Osteoblast (primary cell): Measurements from ENCODE around the gene OBSCN. TPM values are rescaled to one million over a fixed set of nuclear protein-coding genes. Genes with fewer than 3 reads are reported as not detected.
A peak's percentile ranks its signal among the peaks of the same experiment; 100 is the strongest.

Source experiments
- DNase-seq: peaks from one replicate; pipeline ENCODE4 v3.0.0; 2011; ENCODE audit warnings: low spot score, mixed read lengths; ENCODE audit not compliant: insufficient read length; ENCODE audit errors: missing footprints
- H2AFZ ChIP-seq: 2 replicates; pipeline ENCODE4 v1.6.0; 2011; ENCODE audit warnings: mild to moderate bottlenecking, low read length
- H3K27ac ChIP-seq: 2 replicates; pipeline ENCODE4 v1.5.1; 2011; ENCODE audit warnings: mild to moderate bottlenecking, low read depth, low read length, moderate library complexity
- H3K27me3 ChIP-seq: 2 replicates; pipeline ENCODE4 v1.6.0; 2012; ENCODE audit warnings: mild to moderate bottlenecking, control low read depth, inconsistent platforms, low read length, moderate library complexity; ENCODE audit not compliant: insufficient read depth
- H3K36me3 ChIP-seq: 2 replicates; pipeline ENCODE4 v1.5.1; 2011; ENCODE audit warnings: mild to moderate bottlenecking, low read length, control low read depth, moderate library complexity; ENCODE audit not compliant: insufficient read depth
- H3K4me1 ChIP-seq: 2 replicates; pipeline ENCODE4 v1.5.1; 2011; ENCODE audit warnings: mild to moderate bottlenecking, low read length, control low read depth, moderate library complexity; ENCODE audit not compliant: insufficient read depth
- H3K4me2 ChIP-seq: 2 replicates; pipeline ENCODE4 v1.6.0; 2011; ENCODE audit warnings: mild to moderate bottlenecking, low read length; ENCODE audit not compliant: insufficient read depth
- H3K4me3 ChIP-seq: fragments of 200-600 bp; sonication (generic); 3 replicates; pipeline ENCODE4 v1.5.1; 2012; ENCODE audit warnings: mild to moderate bottlenecking, low read length, inconsistent platforms; ENCODE audit not compliant: insufficient read depth
- H3K79me2 ChIP-seq: 2 replicates; pipeline ENCODE4 v1.6.0; 2012; ENCODE audit warnings: mild to moderate bottlenecking, low read length, control low read depth, inconsistent platforms; ENCODE audit not compliant: insufficient read depth
- H3K9me3 ChIP-seq: 2 replicates; pipeline ENCODE4 v1.5.1; 2011; ENCODE audit warnings: low read depth, low read length, control low read depth
- H4K20me1 ChIP-seq: 2 replicates; pipeline ENCODE4 v1.6.0; 2012; ENCODE audit warnings: mild to moderate bottlenecking, low read length, control low read depth; ENCODE audit not compliant: insufficient read depth
- total RNA-seq: library from RNA; depleted of rRNA; stranded (reverse); fragments of >200 nt; gene quantifications from 2 replicates; pipeline ENCODE4 v1.2.3, GENCODE V29; 2012
- TF ChIP-seq, protein P1 (sequence below): IDR thresholded peaks from 2 replicates; pipeline ENCODE4 v1.5.1; 2011; ENCODE audit warnings: mild to moderate bottlenecking, low read depth, low read length, moderate library complexity; ENCODE audit errors: extremely low read depth

The OBSCN gene
- total RNA-seq, 1 donor = 2.9 TPM

DNA sequence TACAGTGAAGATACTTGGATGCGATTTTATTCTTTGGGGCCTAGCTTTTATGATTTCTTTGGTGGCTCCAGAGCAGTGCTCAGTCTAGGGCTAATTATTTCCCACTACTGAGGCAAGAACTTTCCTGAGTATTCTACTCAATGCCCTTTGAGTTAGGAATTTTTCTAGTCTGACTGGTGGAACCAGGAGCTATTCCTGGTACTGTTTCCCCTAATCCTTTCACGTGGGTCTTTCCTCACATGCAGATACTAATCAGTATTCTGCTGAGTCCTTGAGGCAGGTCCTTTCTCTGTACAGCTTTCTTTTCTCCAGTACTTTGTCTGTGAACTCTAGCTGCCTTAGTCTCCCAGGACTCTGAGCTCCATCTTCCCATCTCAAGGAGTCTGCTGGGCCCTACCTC is 122.0 kb downstream of the OBSCN start:
- Histone ChIP-seq H3K4me3 (no peak overlapping the region), H3K9me3 (no peaks in the 10 kb centered on the region), H4K20me1 (no peaks in the 10 kb centered on the region), H3K27me3 (no peaks in the 10 kb centered on the region), H3K27ac (no peak overlapping the region), H3K79me2 (no peaks in the 10 kb centered on the region), H3K4me2 (no peak overlapping the region), H3K36me3 (no peaks in the 10 kb centered on the region), H3K4me1 (no peaks in the 10 kb centered on the region), H2AFZ (no peak overlapping the region)
- TF ChIP-seq, protein P1, sequence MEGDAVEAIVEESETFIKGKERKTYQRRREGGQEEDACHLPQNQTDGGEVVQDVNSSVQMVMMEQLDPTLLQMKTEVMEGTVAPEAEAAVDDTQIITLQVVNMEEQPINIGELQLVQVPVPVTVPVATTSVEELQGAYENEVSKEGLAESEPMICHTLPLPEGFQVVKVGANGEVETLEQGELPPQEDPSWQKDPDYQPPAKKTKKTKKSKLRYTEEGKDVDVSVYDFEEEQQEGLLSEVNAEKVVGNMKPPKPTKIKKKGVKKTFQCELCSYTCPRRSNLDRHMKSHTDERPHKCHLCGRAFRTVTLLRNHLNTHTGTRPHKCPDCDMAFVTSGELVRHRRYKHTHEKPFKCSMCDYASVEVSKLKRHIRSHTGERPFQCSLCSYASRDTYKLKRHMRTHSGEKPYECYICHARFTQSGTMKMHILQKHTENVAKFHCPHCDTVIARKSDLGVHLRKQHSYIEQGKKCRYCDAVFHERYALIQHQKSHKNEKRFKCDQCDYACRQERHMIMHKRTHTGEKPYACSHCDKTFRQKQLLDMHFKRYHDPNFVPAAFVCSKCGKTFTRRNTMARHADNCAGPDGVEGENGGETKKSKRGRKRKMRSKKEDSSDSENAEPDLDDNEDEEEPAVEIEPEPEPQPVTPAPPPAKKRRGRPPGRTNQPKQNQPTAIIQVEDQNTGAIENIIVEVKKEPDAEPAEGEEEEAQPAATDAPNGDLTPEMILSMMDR = no peak
- peak; percentile 49 for DNase-seq

DNA sequence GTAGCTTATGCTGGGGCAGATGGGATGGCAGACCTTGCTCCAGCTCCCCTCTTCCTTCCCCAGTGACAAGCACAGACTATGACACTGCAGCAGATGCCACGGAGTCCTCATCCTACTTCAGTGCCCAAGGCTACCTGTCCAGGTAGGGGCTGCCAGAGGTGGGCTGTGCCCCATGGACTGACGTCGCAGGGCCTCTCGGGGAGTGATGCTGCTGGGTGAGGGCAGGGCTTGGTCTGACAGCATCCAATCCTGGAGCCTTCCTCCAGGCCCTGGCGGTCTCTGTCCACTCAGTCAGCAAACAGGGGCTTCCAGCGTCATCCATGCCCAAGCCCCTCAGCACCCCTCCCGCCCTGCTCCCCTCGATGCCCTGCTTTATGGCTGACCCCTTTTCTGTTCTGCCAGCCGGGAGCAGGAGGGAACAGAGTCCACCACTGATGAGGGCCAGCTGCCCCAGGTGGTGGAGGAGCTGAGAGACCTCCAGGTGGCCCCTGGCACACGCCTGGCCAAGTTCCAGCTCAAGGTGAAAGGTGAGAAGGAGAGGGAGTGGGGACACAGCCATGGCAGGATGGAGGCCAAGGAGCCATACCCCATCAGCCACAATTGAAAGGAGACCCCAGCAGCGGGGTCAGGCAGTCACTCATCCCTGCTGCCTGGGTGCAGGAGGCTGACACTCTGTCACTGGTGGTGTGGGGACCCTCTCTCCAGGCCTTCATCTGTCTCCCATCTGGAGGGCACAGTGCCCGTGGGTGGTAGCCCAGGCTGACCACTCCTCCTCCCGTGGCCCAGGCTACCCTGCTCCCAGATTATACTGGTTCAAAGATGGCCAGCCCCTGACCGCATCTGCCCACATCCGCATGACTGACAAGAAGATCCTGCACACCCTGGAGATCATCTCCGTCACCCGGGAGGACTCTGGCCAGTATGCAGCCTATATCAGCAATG is 125.2 kb downstream of the OBSCN start:
- Histone ChIP-seq H3K27ac (no peak overlapping the region), H3K4me2 (no peak overlapping the region), H3K79me2 (no peaks in the 10 kb centered on the region), H3K36me3 (no peaks in the 10 kb centered on the region), H3K4me3 (no peak overlapping the region), H3K9me3 (no peaks in the 10 kb centered on the region), H3K4me1 (no peaks in the 10 kb centered on the region), H2AFZ (no peak overlapping the region), H3K27me3 (no peaks in the 10 kb centered on the region), H4K20me1 (no peaks in the 10 kb centered on the region)
- DNase-seq = peak; percentile 34
- TF ChIP-seq, protein P1 = no peak

DNA sequence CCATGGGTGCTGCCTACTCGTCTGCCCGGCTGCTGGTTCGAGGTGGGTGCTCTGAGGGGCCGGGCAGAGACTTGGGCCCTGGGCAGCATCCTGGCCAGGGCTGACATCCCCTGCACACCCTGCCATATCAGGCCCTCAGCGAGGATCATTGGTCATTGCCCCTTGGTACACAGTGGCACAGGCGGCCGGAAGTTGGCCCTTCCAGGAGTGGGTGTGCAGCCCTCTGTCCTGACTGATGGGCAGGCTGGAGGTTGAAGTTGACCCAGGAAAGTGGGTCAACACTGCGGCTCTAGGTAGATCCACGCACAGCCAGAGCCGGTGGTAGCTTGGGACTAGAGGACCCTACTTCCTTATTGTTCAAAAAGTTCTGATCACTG is 125.9 kb downstream of the OBSCN start:
- H3K27me3 ChIP-seq = no peaks in the 10 kb centered on the region
- TF ChIP-seq, protein P1 = no peak
- no peak overlapping the region for H2AFZ ChIP-seq
- no peaks in the 10 kb centered on the region for H4K20me1 ChIP-seq
- H3K9me3 ChIP-seq = no peaks in the 10 kb centered on the region
- no peaks in the 10 kb centered on the region for H3K4me1 ChIP-seq
- no peaks in the 10 kb centered on the region for H3K79me2 ChIP-seq
- no peaks in the 10 kb centered on the region for H3K36me3 ChIP-seq
- no peak for DNase-seq
- no peak overlapping the region for H3K27ac ChIP-seq
- H3K4me3 ChIP-seq = no peak overlapping the region
- no peak overlapping the region for H3K4me2 ChIP-seq

DNA sequence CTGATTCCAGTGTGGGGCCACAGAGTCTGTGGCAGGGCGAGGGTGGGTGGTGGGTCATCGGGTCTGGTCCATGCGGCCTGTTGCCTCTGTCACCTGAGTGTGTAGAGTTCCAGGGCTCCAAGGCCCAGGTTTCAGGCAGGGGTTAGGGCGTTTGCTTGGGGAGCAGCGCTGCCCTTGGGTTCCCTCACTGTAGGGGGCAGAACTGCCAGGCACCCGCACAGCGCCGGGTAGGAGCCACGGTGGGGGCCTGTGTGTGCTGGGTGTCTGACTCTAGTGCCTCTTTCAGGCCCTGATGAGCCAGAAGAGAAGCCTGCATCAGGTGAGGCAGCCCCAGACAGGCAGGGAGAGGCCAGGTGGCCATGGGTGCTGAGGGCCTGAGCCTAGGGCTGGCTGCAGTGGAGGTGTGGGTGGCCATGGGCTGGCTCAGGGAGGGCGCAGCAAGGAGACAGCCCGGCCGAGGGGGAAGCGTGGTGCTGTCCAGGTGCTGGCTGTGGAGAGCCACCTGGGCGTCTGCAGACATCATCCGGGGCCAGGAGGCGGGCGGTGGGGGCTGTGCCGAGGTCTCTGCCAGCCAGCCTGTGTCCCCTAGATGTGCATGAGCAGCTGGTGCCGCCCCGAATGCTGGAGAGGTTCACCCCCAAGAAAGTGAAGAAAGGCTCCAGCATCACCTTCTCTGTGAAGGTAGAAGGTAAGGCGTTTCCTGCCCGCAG is 126.5 kb downstream of the OBSCN start:
- Histone ChIP-seq H3K79me2 (no peaks in the 10 kb centered on the region), H3K27me3 (no peaks in the 10 kb centered on the region), H2AFZ (no peak overlapping the region), H3K4me1 (no peaks in the 10 kb centered on the region), H3K9me3 (no peaks in the 10 kb centered on the region), H3K4me3 (no peak overlapping the region), H3K36me3 (no peaks in the 10 kb centered on the region), H3K27ac (no peak overlapping the region), H3K4me2 (no peak overlapping the region), H4K20me1 (no peaks in the 10 kb centered on the region)
- TF ChIP-seq, protein P1 = no peak
- peak; percentile 52 for DNase-seq
